ENCODE measurements around the gene TRPM7. TPM values are rescaled to one million over a fixed set of nuclear protein-coding genes. Genes with fewer than 3 reads are reported as not detected.

TRPM7 gene
- polyA plus RNA-seq, 2 of the 4 experiments (the other 2 are of a cell fraction) = 25.7 to 47.8 TPM

DNA sequence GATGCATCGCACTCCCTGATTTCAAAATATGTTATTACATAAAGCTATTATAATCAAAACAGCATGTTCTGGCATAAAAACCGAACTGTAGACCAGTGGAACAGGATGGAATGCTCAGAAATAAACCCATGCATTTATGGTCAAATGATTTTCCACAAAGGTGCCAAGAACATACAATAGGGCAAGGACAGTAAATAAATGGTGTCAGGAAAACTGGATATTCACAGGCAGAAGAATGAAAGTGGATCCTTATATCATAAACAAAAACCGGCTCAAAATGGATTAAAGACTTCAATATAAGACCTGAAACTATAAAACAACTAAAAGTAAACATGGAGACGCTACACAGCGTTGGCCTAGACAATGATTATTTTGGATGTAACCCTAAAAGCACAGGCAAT is 162.7 kb downstream of the TRPM7 start:
- no peak overlapping the region for H3K4me3 ChIP-seq
- ChIA-PET POLR2A (no interaction called here), CTCF (interaction anchor here (0.9 kb wide), 1 partner anchor 12 kb away, joined by 3 read pairs; no protein-coding TSS in a partner anchor)
- no peak overlapping the region for H3K4me2 ChIP-seq
- H3K4me1 ChIP-seq = no peaks in the 10 kb centered on the region
- H3K27ac ChIP-seq = no peak overlapping the region
- TF ChIP-seq GATA3 (IDR thresholded peaks at IDR 0.05; ENCODE audit: borderline replicate concordance) (no peak), KDM5A (IDR thresholded peaks at IDR 0.05) (no peak), CHD4 (IDR thresholded peaks at IDR 0.05; ENCODE audit: borderline replicate concordance) (no peak), RAD21 (conservative IDR thresholded peaks at IDR 0.05 in 1 of 2, IDR thresholded peaks at IDR 0.05 in 1 of 2) (no peak), POLR2A (IDR thresholded peaks at IDR 0.05; ENCODE audit: low read length) (no peak), CBX8 (IDR thresholded peaks at IDR 0.05) (no peak), ELK1 (IDR thresholded peaks at IDR 0.05; ENCODE audit: low read depth, low read length) (no peak), PHF8 (IDR thresholded peaks at IDR 0.05; ENCODE audit: borderline replicate concordance, low read depth) (no peak), EP300 (IDR thresholded peaks at IDR 0.05) (no peak), HOXB5 (CRISPR knock-in tag; IDR thresholded peaks at IDR 0.05) (no peak), ZFP36 (IDR thresholded peaks at IDR 0.05; ENCODE audit: borderline replicate concordance, partially characterized antibody) (no peak), NR3C1 (IDR thresholded peaks at IDR 0.05) (no peak)
- TF ChIP-seq, protein P1, sequence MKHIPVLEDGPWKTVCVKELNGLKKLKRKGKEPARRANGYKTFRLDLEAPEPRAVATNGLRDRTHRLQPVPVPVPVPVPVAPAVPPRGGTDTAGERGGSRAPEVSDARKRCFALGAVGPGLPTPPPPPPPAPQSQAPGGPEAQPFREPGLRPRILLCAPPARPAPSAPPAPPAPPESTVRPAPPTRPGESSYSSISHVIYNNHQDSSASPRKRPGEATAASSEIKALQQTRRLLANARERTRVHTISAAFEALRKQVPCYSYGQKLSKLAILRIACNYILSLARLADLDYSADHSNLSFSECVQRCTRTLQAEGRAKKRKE (CRISPR knock-in tag; IDR thresholded peaks at IDR 0.05; ENCODE audit: low read depth) = no peak
- TF ChIP-seq, protein P2, sequence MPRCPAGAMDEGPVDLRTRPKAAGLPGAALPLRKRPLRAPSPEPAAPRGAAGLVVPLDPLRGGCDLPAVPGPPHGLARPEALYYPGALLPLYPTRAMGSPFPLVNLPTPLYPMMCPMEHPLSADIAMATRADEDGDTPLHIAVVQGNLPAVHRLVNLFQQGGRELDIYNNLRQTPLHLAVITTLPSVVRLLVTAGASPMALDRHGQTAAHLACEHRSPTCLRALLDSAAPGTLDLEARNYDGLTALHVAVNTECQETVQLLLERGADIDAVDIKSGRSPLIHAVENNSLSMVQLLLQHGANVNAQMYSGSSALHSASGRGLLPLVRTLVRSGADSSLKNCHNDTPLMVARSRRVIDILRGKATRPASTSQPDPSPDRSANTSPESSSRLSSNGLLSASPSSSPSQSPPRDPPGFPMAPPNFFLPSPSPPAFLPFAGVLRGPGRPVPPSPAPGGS (IDR thresholded peaks at IDR 0.05) = no peak
- TF ChIP-seq, protein P3, sequence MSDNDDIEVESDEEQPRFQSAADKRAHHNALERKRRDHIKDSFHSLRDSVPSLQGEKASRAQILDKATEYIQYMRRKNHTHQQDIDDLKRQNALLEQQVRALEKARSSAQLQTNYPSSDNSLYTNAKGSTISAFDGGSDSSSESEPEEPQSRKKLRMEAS (IDR thresholded peaks at IDR 0.05) = no peak
- H3K9me3 ChIP-seq = no peaks in the 10 kb centered on the region
- DNase-seq (ENCODE audit: low read depth in 1 of 2, low spot score in 1 of 2) = no peak
- WGBS (ENCODE audit: missing lambda C conversion rate) = 45% methylated on average over 5 of the region's 5 CpGs
- ATAC-seq = no peak
- no peak for FAIRE-seq

- no peak overlapping the region for H3K4me3 ChIP-seq
- DNase-seq (ENCODE audit: low read depth in 1 of 2, low spot score in 1 of 2) (no peak), FAIRE-seq (no peak), ATAC-seq (no peak)
- TF ChIP-seq RARB (CRISPR knock-in tag; IDR thresholded peaks at IDR 0.05) = no peak
- TF ChIP-seq ESRRA (IDR thresholded peaks at IDR 0.05; ENCODE audit: borderline replicate concordance, low read length) = no peak
- TF ChIP-seq ZC3H11A (IDR thresholded peaks at IDR 0.05) = no peak
- TF ChIP-seq POLR2A (IDR thresholded peaks at IDR 0.05; ENCODE audit: low read length) = no peak
- no peak for TF ChIP-seq RCOR1 (IDR thresholded peaks at IDR 0.05; ENCODE audit: low read depth, low read length)
- no peak for TF ChIP-seq CBX2 (IDR thresholded peaks at IDR 0.05; ENCODE audit: borderline replicate concordance, low read depth)
- TF ChIP-seq NPAS2 (CRISPR knock-in tag; IDR thresholded peaks at IDR 0.05; ENCODE audit: borderline replicate concordance) = no peak
- TF ChIP-seq, protein P4, sequence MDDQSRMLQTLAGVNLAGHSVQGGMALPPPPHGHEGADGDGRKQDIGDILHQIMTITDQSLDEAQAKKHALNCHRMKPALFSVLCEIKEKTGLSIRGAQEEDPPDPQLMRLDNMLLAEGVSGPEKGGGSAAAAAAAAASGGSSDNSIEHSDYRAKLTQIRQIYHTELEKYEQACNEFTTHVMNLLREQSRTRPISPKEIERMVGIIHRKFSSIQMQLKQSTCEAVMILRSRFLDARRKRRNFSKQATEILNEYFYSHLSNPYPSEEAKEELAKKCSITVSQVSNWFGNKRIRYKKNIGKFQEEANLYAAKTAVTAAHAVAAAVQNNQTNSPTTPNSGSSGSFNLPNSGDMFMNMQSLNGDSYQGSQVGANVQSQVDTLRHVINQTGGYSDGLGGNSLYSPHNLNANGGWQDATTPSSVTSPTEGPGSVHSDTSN (IDR thresholded peaks at IDR 0.05) = no peak
- TF ChIP-seq FOSL2 (IDR thresholded peaks at IDR 0.05) = no peak
- no peak for TF ChIP-seq FOSL2 (CRISPR knock-in tag; IDR thresholded peaks at IDR 0.05)
- ChIA-PET CTCF (interaction anchor here (1.1 to 1.7 kb wide), 2 partner anchors 10 to 39 kb away, joined by 3 to 4 read pairs; no protein-coding TSS in a partner anchor), POLR2A (no interaction called here)
- no peaks in the 10 kb centered on the region for H3K4me1 ChIP-seq
- H3K9me3 ChIP-seq = peaks cover 6% of the 10 kb centered on the region
- H3K27ac ChIP-seq = no peak overlapping the region
- no peak overlapping the region for H3K4me2 ChIP-seq
- 67% methylated on average over 7 of the region's 7 CpGs for WGBS (ENCODE audit: missing lambda C conversion rate)
These were observed 166.7 kb downstream of the TRPM7 start for GRCh38 chr15:50519740-50520425.

Measured in A549 (cell line).